HEK293 (cell line): ENCODE results near the gene MSI2.

Experiments
- CTCF ChIA-PET: fragments of 350-600 bp; formaldehyde crosslinking; extraction: SDS; loops from one replicate; lab custom pipeline; 2021; ENCODE audit warnings: antibody characterized with exemption; lab: Yijun Ruan, JAX
- POLR2A ChIA-PET: fragments of 300-600 bp; formaldehyde crosslinking; extraction: SDS; loops from one replicate; lab custom pipeline; 2020; ENCODE audit warnings: antibody characterized with exemption, inconsistent platforms; lab: Yijun Ruan, JAX
- H3K27ac ChIP-seq: fragments of 200-500 bp; sonication (Bioruptor generic); 2 replicates; pipeline ENCODE4 v1.5.1; 2014; ENCODE audit warnings: low read depth, low read length, control low read depth, inconsistent platforms; ENCODE audit errors: extremely low read depth
- H3K36me3 ChIP-seq, 2 experiments: fragments of 200-500 bp in 1 of 2; sonication (Bioruptor generic) in 1 of 2; 1 replicate in 1 of 2; 2 replicates in 1 of 2; pipeline ENCODE4 v1.5.1; 2014 to 2017; ENCODE audit warnings: inconsistent platforms in 2 of 2, low read length in 2 of 2; ENCODE audit not compliant: control insufficient read depth in 2 of 2, insufficient read depth in 1 of 2
- H3K4me1 ChIP-seq: fragments of 200-500 bp; sonication (Bioruptor generic); 2 replicates; pipeline ENCODE4 v1.5.1; 2014; ENCODE audit warnings: mild to moderate bottlenecking, low read length, inconsistent platforms; ENCODE audit not compliant: control insufficient read depth, insufficient read depth
- H3K4me3 ChIP-seq: 2 replicates; pipeline ENCODE4 v1.5.1; 2011; ENCODE audit warnings: low read depth, mild to moderate bottlenecking, control low read depth, low read length, moderate library complexity
- H3K9me3 ChIP-seq: fragments of 200-500 bp; sonication (Bioruptor generic); 2 replicates; pipeline ENCODE4 v1.5.1; 2014; ENCODE audit warnings: low read depth, low read length, inconsistent platforms; ENCODE audit not compliant: control insufficient read depth, insufficient read depth
- HOXC10 ChIP-seq: sonication (generic); formaldehyde crosslinking; IDR thresholded peaks from 2 replicates; pipeline ENCODE4 v1.8.1; 2023; ENCODE audit warnings: mild to moderate bottlenecking, missing genetic modification reagents
- PRDM4 ChIP-seq: fragments of 450-650 bp; formaldehyde crosslinking; IDR thresholded peaks from 2 replicates; pipeline ENCODE4 v1.5.1; 2017; ENCODE audit warnings: missing biosample characterization, missing genetic modification characterization
- SP3 ChIP-seq: fragments of 450-650 bp; formaldehyde crosslinking; IDR thresholded peaks from 2 replicates; pipeline ENCODE4 v1.5.1; 2016; ENCODE audit warnings: missing biosample characterization, missing genetic modification characterization
- ZBTB7A ChIP-seq: fragments of 450-650 bp; formaldehyde crosslinking; IDR thresholded peaks from 2 replicates; pipeline ENCODE4 v1.5.1; 2016; ENCODE audit warnings: low read depth, missing biosample characterization, missing genetic modification characterization
- ZFP69B ChIP-seq: fragments of 450-650 bp; formaldehyde crosslinking; IDR thresholded peaks from 2 replicates; pipeline ENCODE4 v1.5.1; 2016; ENCODE audit warnings: missing biosample characterization, missing genetic modification characterization
- ZNF132 ChIP-seq: fragments of 450-650 bp; formaldehyde crosslinking; IDR thresholded peaks from 2 replicates; pipeline ENCODE4 v1.5.1; 2017; ENCODE audit warnings: missing biosample characterization, missing genetic modification characterization, borderline replicate concordance
- ZNF18 ChIP-seq: fragments of 450-650 bp; formaldehyde crosslinking; IDR thresholded peaks from 2 replicates; pipeline ENCODE4 v1.5.1; 2016; ENCODE audit warnings: missing biosample characterization, missing genetic modification characterization
- ZNF354C ChIP-seq: fragments of 450-650 bp; formaldehyde crosslinking; IDR thresholded peaks from 2 replicates; pipeline ENCODE4 v1.5.1; 2016; ENCODE audit warnings: missing biosample characterization, missing genetic modification characterization, low read depth, borderline replicate concordance
- ZNF362 ChIP-seq: fragments of 450-650 bp; formaldehyde crosslinking; IDR thresholded peaks from 2 replicates; pipeline ENCODE4 v1.5.1; 2016; ENCODE audit warnings: missing biosample characterization, missing genetic modification characterization
- ZNF398 ChIP-seq: fragments of 450-650 bp; formaldehyde crosslinking; IDR thresholded peaks from 2 replicates; pipeline ENCODE4 v1.5.1; 2017; ENCODE audit warnings: missing biosample characterization, missing genetic modification characterization
- ZNF639 ChIP-seq: fragments of 450-650 bp; formaldehyde crosslinking; IDR thresholded peaks from 2 replicates; pipeline ENCODE4 v1.5.1; 2016; ENCODE audit warnings: missing biosample characterization, missing genetic modification characterization
- ZNF654 ChIP-seq: fragments of 450-650 bp; formaldehyde crosslinking; IDR thresholded peaks from 2 replicates; pipeline ENCODE4 v1.5.1; 2016; ENCODE audit warnings: low read depth, missing biosample characterization, missing genetic modification characterization
- ZNF704 ChIP-seq: fragments of 450-650 bp; formaldehyde crosslinking; IDR thresholded peaks from 2 replicates; pipeline ENCODE4 v1.5.1; 2016; ENCODE audit warnings: missing biosample characterization, missing genetic modification characterization
- ZNF707 ChIP-seq: fragments of 450-650 bp; formaldehyde crosslinking; IDR thresholded peaks from 2 replicates; pipeline ENCODE4 v1.5.1; 2016; ENCODE audit warnings: missing biosample characterization, missing genetic modification characterization
- ZNF791 ChIP-seq: fragments of 450-650 bp; formaldehyde crosslinking; IDR thresholded peaks from 2 replicates; pipeline ENCODE4 v1.5.1; 2016; ENCODE audit warnings: missing biosample characterization, missing genetic modification characterization
- ZNF792 ChIP-seq: fragments of 450-650 bp; formaldehyde crosslinking; IDR thresholded peaks from 2 replicates; pipeline ENCODE4 v1.5.1; 2016; ENCODE audit warnings: missing biosample characterization, missing genetic modification characterization
- ZNF843 ChIP-seq: fragments of 450-650 bp; formaldehyde crosslinking; IDR thresholded peaks from 2 replicates; pipeline ENCODE4 v1.5.1; 2016; ENCODE audit warnings: missing biosample characterization, missing genetic modification characterization
- ZSCAN16 ChIP-seq: fragments of 450-650 bp; formaldehyde crosslinking; IDR thresholded peaks from 2 replicates; pipeline ENCODE4 v1.5.1; 2016; ENCODE audit warnings: missing biosample characterization, missing genetic modification characterization
- TF ChIP-seq, protein P1 (sequence below): fragments of 450-650 bp; formaldehyde crosslinking; IDR thresholded peaks from 2 replicates; pipeline ENCODE4 v1.5.1; 2016; ENCODE audit warnings: missing biosample characterization, missing genetic modification characterization
- TF ChIP-seq, protein P2 (sequence below): fragments of 450-650 bp; formaldehyde crosslinking; IDR thresholded peaks from 2 replicates; pipeline ENCODE4 v1.5.1; 2016; ENCODE audit warnings: missing biosample characterization, missing genetic modification characterization

MSI2 gene

DNA sequence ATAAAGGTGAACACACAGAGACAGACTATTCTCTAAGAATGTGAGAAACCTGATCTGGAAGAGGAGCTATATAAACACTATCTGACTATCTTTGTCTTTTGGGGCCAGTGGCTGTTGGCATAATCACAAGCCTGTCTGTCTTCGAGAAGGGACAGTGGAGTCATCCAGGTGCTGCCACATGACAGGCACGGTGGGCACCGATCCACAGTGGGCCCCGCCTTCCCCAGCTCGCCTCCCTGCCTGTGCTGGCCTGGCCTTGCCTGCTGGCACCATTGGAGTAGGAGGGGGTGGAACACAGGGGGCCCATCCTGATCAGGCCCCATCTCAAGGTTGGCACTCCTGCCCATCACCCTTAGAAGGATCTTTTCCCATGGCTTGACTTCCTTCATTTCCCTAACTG, 376.0 kb downstream of the MSI2 start:
- H3K36me3 ChIP-seq = peaks cover 0 to 17% of the 10 kb centered on the region in 2 experiments; a peak in 1 of 3 replicates
- H3K27ac ChIP-seq = no peak overlapping the region
- ChIA-PET POLR2A (no interaction called here), CTCF (interaction anchor here (0.5 to 1.1 kb wide), 4 partner anchors 35 to 1428 kb away, joined by 3 to 5 read pairs (median 4); no protein-coding TSS in a partner anchor)
- TF ChIP-seq ZNF132 (tag by site-specific recombination) (no peak), ZNF791 (no peak), ZNF18 (no peak), SP3 (no peak), ZNF843 (no peak), ZNF398 (tag by site-specific recombination) (no peak), ZNF704 (tag by site-specific recombination) (no peak), ZNF639 (tag by site-specific recombination) (no peak), ZNF354C (tag by site-specific recombination) (no peak), ZNF362 (no peak), HOXC10 (CRISPR knock-in tag) (no peak), PRDM4 (tag by site-specific recombination) (no peak), ZNF707 (no peak), ZNF654 (tag by site-specific recombination) (no peak), ZBTB7A (no peak), ZSCAN16 (tag by site-specific recombination) (no peak), ZFP69B (tag by site-specific recombination) (no peak), ZNF792 (tag by site-specific recombination) (no peak)
- TF ChIP-seq, protein P1, sequence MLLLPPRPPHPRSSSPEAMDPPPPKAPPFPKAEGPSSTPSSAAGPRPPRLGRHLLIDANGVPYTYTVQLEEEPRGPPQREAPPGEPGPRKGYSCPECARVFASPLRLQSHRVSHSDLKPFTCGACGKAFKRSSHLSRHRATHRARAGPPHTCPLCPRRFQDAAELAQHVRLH = no peak
- TF ChIP-seq, protein P2, sequence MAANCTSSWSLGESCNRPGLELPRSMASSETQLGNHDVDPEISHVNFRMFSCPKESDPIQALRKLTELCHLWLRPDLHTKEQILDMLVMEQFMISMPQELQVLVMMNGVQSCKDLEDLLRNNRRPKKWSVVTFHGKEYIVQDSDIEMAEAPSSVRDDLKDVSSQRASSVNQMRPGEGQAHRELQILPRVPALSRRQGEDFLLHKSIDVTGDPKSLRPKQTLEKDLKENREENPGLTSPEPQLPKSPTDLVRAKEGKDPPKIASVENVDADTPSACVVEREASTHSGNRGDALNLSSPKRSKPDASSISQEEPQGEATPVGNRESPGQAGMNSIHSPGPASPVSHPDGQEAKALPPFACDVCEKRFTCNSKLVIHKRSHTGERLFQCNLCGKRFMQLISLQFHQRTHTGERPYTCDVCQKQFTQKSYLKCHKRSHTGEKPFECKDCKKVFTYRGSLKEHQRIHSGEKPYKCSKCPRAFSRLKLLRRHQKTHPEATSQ (tag by site-specific recombination) = no peak
- no peaks in the 10 kb centered on the region for H3K4me1 ChIP-seq
- H3K4me3 ChIP-seq = no peak overlapping the region
- no peaks in the 10 kb centered on the region for H3K9me3 ChIP-seq
